T-helper 17 cell (primary cell): ENCODE results near the gene PCDHA10. TPM values are rescaled to one million over a fixed set of nuclear protein-coding genes. Genes with fewer than 3 reads are reported as not detected.
"Not testable (repeated sequence)": the region's sequence is repeated elsewhere in the genome, so short reads cannot be mapped to it uniquely, and the experiment has no call there.

Source experiments
- ATAC-seq: fragments of 150-1000 bp; cut with Tn5 transposase; 2 replicates; pipeline ENCODE4 v1.10.0; 2021; ENCODE audit warnings: mild to moderate bottlenecking, moderate library complexity
- DNase-seq, 3 donors: peaks; one replicate each; pipeline versions ENCODE4 v3.0.0 to v3.0.0-alpha.2; 2020 to 2021
- H3K9me3 ChIP-seq: one replicate; pipeline ENCODE4 v1.7.0; 2013; ENCODE audit warnings: low read length, mild to moderate bottlenecking; ENCODE audit not compliant: control insufficient read depth, poor library complexity, severe bottlenecking
- H3K27ac Mint-ChIP-seq: one replicate; pipeline ENCODE4 v1.8.0; 2022; ENCODE audit warnings: mild to moderate bottlenecking, moderate library complexity, mixed read lengths
- H3K27me3 Mint-ChIP-seq: one replicate; pipeline ENCODE4 v1.8.0; 2022; ENCODE audit warnings: mixed read lengths
- H3K36me3 Mint-ChIP-seq: one replicate; pipeline ENCODE4 v1.8.0; 2022; ENCODE audit warnings: low read depth, mixed read lengths
- H3K4me1 Mint-ChIP-seq: one replicate; pipeline ENCODE4 v1.8.0; 2022; ENCODE audit warnings: mild to moderate bottlenecking, mixed read lengths
- H3K4me3 Mint-ChIP-seq: one replicate; pipeline ENCODE4 v1.8.0; 2022; ENCODE audit warnings: mild to moderate bottlenecking, moderate library complexity, mixed read lengths
- total RNA-seq, 4 donors: library from RNA in 2 of 4; stranded (reverse) in 2 of 4; gene quantifications; one replicate each; pipeline ENCODE4 v1.2.3 and lab custom pipeline; 2022 to 2026

The PCDHA10 gene, protein sequence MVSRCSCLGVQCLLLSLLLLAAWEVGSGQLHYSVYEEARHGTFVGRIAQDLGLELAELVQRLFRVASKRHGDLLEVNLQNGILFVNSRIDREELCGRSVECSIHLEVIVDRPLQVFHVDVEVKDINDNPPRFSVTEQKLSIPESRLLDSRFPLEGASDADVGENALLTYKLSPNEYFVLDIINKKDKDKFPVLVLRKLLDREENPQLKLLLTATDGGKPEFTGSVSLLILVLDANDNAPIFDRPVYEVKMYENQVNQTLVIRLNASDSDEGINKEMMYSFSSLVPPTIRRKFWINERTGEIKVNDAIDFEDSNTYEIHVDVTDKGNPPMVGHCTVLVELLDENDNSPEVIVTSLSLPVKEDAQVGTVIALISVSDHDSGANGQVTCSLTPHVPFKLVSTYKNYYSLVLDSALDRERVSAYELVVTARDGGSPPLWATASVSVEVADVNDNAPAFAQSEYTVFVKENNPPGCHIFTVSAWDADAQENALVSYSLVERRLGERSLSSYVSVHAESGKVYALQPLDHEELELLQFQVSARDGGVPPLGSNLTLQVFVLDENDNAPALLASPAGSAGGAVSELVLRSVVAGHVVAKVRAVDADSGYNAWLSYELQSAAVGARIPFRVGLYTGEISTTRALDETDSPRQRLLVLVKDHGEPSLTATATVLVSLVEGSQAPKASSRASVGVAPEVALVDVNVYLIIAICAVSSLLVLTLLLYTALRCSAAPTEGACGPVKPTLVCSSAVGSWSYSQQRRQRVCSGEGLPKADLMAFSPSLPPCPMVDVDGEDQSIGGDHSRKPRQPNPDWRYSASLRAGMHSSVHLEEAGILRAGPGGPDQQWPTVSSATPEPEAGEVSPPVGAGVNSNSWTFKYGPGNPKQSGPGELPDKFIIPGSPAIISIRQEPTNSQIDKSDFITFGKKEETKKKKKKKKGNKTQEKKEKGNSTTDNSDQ
- not detected for total RNA-seq
- 0 reads per million in 2 donors for total RNA-seq (lab: John Stamatoyannopoulos, UW)

DNA sequence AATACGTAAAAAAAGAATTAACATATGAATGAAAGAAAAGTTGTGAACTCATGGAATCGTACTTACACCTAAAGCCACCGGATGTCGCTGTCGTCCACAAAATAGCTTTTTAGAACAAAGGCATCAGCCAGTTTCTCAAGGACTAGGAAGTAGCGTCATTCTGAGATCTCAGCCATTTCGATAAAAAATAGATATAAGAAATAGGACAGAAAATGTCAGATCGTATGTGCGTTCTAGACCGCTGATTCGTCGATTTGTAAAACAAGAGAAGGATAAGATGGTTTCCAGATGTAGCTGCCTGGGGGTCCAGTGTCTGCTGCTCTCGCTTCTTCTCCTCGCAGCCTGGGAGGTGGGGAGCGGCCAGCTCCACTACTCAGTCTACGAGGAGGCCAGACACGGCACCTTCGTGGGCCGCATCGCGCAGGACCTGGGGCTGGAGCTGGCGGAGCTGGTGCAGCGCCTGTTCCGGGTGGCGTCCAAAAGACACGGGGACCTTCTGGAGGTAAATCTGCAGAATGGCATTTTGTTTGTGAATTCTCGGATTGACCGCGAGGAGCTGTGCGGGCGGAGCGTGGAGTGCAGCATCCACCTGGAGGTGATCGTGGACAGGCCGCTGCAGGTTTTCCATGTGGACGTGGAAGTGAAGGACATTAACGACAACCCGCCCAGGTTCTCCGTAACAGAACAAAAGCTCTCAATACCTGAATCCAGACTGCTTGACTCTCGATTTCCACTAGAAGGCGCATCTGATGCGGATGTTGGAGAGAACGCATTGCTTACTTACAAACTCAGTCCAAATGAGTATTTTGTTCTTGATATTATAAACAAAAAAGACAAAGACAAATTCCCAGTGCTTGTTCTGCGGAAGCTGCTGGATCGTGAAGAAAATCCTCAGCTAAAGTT is at the start of gene PCDHA10:
Gene PCDHA10 (plus strand): TSS at position 126 of the 903 bp plus-strand sequence. CDS start 152 bp downstream, at position 278.
- H3K4me1 Mint-ChIP-seq, result no peaks in the 10 kb centered on the region
- H3K27ac Mint-ChIP-seq, result no peak within 1 kb of the TSS
- no peaks in the 10 kb centered on the region for H3K36me3 Mint-ChIP-seq
- ATAC-seq (no peak), DNase-seq (no peak)
- H3K4me3 Mint-ChIP-seq, result no peak within 1 kb of the TSS
- peaks cover 25% of the 10 kb centered on the region for H3K27me3 Mint-ChIP-seq
- H3K9me3 ChIP-seq, result no peaks in the 10 kb centered on the region

DNA sequence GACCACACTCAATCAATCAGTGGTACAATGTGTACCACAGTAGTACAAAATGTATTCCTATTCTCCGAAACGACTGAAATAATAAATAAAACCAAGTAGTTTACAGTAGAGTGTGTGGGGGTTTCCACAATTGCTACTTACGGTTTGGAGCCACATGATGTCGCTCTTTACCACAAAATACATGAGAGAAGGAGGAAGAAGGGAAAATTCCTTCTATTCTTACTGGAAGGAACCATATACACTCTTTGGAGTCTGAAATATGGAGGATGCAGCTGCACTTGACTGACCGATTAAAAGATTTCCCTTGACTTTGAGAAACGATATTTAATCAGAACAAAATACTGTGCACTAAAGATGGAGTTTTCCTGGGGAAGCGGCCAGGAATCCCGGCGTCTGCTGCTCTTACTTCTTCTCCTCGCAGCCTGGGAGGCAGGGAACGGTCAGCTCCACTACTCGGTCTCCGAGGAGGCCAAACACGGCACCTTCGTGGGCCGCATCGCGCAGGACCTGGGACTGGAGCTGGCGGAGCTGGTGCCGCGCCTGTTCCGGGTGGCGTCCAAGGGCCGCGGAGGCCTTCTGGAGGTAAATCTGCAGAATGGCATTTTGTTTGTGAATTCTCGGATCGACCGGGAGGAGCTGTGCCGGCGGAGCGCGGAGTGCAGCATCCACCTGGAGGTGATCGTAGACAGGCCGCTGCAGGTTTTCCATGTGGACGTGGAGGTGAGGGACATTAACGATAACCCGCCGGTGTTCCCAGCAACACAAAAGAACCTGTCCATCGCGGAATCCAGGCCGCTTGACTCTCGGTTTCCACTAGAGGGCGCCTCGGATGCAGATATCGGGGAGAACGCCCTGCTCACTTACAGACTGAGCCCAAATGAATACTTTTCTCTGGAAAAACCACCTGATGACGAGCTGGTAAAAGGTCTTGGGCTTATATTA is 48.6 kb upstream of the PCDHA10 start, which contains the start of gene PCDHA4:
Gene PCDHA4 (plus strand): TSS at position 235 of the 942 bp plus-strand sequence.
- Mint-ChIP-seq H3K36me3 (no peaks in the 10 kb centered on the region), H3K27ac (no peak within 1 kb of the TSS), H3K4me1 (no peaks in the 10 kb centered on the region), H3K27me3 (peaks cover 12% of the 10 kb centered on the region), H3K4me3 (no peak within 1 kb of the TSS)
- H3K9me3 ChIP-seq, result peaks cover 4% of the 10 kb centered on the region
- DNase-seq (no peak), ATAC-seq (no peak)

DNA sequence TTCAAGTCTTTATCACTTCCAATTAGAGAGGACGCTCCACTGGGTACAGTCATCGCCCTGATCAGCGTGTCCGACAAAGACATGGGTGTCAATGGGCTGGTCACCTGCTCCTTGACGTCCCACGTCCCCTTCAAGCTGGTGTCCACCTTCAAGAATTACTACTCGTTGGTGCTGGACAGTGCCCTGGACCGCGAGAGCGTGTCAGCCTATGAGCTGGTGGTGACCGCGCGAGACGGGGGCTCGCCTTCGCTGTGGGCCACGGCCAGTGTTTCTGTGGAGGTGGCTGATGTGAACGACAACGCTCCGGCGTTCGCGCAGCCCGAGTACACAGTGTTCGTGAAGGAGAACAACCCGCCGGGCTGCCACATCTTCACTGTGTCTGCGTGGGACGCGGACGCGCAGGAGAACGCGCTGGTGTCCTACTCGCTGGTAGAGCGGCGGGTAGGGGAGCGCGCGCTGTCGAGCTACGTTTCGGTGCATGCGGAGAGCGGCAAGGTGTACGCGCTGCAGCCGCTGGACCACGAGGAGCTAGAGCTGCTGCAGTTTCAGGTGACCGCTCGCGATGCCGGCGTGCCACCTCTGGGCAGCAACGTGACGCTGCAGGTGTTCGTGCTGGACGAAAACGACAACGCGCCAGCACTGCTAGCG is 47.3 kb upstream of the PCDHA10 start:
- not testable (repeated sequence) for H3K9me3 ChIP-seq, ATAC-seq, H3K4me3 Mint-ChIP-seq, DNase-seq, H3K36me3 Mint-ChIP-seq, H3K4me1 Mint-ChIP-seq, H3K27ac Mint-ChIP-seq
- peaks cover 12% of the 10 kb centered on the region for H3K27me3 Mint-ChIP-seq

DNA sequence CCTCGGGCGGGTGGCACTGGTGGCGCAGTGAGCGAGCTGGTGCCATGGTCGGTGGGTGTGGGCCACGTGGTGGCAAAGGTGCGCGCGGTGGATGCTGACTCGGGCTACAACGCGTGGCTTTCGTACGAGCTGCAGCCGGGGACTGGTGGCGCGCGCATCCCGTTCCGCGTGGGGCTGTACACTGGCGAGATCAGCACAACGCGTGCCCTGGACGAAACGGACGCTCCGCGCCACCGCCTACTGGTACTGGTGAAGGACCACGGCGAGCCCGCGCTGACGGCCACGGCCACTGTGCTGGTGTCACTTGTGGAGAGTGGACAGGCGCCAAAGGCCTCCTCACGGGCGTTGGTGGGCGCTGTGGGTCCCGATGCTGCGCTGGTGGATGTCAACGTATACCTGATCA is 46.8 kb upstream of the PCDHA10 start:
- H3K9me3 ChIP-seq, result peaks cover 2% of the 10 kb centered on the region
- Mint-ChIP-seq H3K27ac (no peak overlapping the region), H3K27me3 (peaks cover 12% of the 10 kb centered on the region), H3K4me3 (no peak overlapping the region), H3K4me1 (no peaks in the 10 kb centered on the region), H3K36me3 (no peaks in the 10 kb centered on the region)
- no peak for ATAC-seq
- no peak for DNase-seq

DNA sequence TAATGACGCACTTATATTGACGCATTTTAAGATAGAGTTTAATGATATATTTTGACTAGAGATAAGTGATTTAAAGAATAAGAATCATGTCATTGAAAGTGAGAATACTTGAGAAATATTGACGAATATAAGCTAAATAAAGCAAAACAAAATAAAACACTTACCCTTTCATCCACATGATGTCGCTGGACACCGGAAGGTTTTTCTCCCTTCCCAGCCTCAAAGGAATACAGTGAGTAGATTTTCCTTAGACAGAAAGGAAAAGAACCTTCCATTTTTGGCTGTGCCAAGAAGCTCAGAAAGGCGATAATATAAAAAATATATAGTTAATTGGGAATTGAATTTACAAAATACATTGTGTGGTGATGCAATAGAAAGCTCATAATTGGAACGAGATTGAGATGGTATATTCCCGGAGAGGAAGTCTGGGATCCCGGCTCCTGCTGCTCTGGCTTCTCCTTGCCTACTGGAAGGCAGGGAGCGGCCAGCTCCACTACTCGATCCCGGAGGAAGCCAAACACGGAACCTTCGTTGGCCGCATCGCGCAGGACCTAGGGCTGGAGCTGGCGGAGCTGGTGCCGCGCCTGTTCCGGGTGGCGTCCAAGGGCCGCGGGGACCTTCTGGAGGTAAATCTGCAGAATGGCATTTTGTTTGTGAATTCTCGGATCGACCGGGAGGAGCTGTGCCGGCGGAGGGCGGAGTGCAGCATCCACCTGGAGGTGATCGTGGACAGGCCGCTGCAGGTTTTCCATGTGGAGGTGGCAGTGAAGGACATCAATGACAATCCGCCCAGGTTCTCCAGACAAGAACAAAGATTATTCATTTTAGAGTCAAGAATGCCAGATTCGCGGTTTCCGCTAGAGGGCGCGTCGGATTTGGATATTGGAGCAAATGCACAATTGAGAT is 34.1 kb upstream of the PCDHA10 start, which contains the start of gene PCDHA5:
Gene PCDHA5 (plus strand): TSS at position 239 of the 906 bp plus-strand sequence.
- no peak for ATAC-seq
- H3K4me1 Mint-ChIP-seq, result no peaks in the 10 kb centered on the region
- H3K4me3 Mint-ChIP-seq, result no peak within 1 kb of the TSS
- H3K9me3 ChIP-seq, result no peaks in the 10 kb centered on the region
- no peak for DNase-seq
- H3K27ac Mint-ChIP-seq, result no peak within 1 kb of the TSS
- H3K36me3 Mint-ChIP-seq, result no peaks in the 10 kb centered on the region
- no peaks in the 10 kb centered on the region for H3K27me3 Mint-ChIP-seq

DNA sequence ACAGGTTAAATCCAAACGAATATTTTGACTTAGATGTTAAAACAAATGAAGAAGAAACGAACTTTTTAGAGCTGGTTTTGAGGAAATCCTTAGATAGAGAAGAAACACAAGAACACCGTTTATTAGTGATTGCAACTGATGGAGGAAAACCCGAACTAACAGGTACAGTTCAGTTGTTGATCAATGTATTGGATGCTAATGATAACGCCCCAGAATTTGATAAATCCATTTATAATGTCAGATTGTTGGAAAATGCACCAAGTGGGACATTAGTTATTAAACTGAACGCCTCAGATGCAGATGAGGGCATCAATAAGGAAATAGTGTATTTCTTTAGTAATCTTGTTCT is 33.4 kb upstream of the PCDHA10 start:
- no peaks in the 10 kb centered on the region for H3K9me3 ChIP-seq
- DNase-seq (no peak), ATAC-seq (no peak)
- Mint-ChIP-seq H3K27me3 (peaks cover 6% of the 10 kb centered on the region), H3K4me3 (no peak overlapping the region), H3K4me1 (no peaks in the 10 kb centered on the region), H3K27ac (no peak overlapping the region), H3K36me3 (no peaks in the 10 kb centered on the region)

DNA sequence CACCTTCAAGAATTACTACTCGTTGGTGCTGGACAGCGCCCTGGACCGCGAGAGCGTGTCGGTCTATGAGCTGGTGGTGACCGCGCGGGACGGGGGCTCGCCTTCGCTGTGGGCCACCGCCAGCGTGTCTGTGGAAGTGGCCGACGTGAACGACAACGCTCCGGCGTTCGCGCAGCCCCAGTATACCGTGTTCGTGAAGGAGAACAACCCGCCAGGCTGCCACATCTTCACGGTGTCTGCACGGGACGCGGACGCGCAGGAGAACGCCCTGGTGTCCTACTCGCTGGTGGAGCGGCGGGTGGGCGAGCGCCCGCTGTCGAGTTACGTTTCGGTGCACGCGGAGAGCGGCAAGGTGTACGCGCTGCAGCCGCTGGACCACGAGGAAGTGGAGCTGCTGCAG is 32.7 kb upstream of the PCDHA10 start:
- not testable (repeated sequence) for H3K4me3 Mint-ChIP-seq, H3K4me1 Mint-ChIP-seq, H3K36me3 Mint-ChIP-seq, DNase-seq, H3K27ac Mint-ChIP-seq, H3K9me3 ChIP-seq, ATAC-seq
- peaks cover 12% of the 10 kb centered on the region for H3K27me3 Mint-ChIP-seq

DNA sequence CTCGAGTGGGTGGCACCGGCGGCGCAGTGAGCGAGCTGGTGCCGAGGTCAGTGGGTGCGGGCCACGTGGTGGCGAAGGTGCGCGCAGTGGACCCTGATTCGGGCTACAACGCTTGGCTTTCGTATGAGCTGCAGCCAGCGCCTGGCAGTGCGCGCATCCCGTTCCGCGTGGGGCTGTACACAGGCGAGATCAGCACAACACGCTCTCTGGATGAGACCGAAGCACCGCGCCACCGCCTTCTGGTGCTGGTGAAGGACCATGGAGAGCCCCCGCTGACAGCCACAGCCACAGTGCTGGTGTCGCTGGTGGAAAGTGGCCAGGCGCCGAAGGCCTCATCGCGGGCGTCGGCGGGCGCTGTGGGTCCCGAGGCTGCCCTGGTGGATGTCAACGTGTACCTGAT is 32.2 kb upstream of the PCDHA10 start:
- Mint-ChIP-seq H3K36me3 (no peaks in the 10 kb centered on the region), H3K27me3 (peaks cover 17% of the 10 kb centered on the region), H3K4me1 (no peaks in the 10 kb centered on the region), H3K4me3 (no peak overlapping the region), H3K27ac (no peak overlapping the region)
- no peak for ATAC-seq
- no peaks in the 10 kb centered on the region for H3K9me3 ChIP-seq
- DNase-seq, result no peak

DNA sequence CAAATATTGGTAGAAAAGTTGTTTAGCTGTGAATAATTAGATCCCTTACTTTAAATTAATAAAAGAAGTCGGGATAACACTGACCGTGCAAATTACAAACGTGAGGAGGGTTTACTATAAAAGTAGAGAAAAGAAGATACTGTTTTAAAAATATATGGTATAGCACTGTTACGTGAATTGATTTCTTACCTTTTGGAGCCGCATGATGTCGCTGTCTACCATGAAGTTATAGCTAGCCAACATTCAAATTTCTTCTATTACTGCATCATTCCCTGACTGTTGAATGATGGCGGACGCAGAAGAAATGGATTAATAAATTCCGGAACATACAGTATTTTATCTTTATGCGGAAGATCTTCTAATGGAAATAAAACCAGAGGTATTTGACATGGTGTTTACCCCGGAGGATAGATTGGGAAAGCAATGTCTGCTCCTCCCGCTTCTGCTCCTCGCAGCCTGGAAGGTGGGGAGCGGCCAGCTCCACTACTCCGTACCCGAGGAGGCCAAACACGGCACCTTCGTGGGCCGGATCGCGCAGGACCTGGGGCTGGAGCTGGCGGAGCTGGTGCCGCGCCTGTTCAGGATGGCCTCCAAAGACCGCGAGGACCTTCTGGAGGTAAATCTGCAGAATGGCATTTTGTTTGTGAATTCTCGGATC is 27.9 kb upstream of the PCDHA10 start, which contains the start of gene PCDHA6:
Gene PCDHA6 (plus strand): TSS at position 257 of the 658 bp plus-strand sequence. CDS start 132 bp downstream, at position 389.
- H3K36me3 Mint-ChIP-seq, result no peaks in the 10 kb centered on the region
- H3K9me3 ChIP-seq, result no peaks in the 10 kb centered on the region
- H3K27me3 Mint-ChIP-seq, result peaks cover 18% of the 10 kb centered on the region
- no peaks in the 10 kb centered on the region for H3K4me1 Mint-ChIP-seq
- H3K4me3 Mint-ChIP-seq, result no peak within 1 kb of the TSS
- no peak within 1 kb of the TSS for H3K27ac Mint-ChIP-seq
- no peak for ATAC-seq
- DNase-seq, result no peak

DNA sequence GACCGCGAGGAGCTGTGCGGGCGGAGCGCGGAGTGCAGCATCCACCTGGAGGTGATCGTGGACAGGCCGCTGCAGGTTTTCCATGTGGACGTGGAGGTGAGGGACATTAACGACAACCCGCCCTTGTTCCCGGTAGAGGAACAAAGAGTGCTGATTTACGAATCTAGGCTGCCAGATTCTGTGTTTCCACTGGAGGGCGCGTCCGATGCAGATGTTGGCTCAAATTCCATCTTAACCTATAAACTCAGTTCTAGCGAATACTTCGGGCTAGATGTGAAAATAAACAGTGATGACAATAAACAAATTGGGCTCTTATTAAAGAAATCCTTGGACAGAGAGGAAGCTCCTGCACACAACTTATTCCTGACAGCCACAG is 27.3 kb upstream of the PCDHA10 start:
- no peak overlapping the region for H3K4me3 Mint-ChIP-seq
- no peaks in the 10 kb centered on the region for H3K9me3 ChIP-seq
- no peak overlapping the region for H3K27ac Mint-ChIP-seq
- peaks cover 18% of the 10 kb centered on the region for H3K27me3 Mint-ChIP-seq
- DNase-seq, result no peak
- H3K4me1 Mint-ChIP-seq, result no peaks in the 10 kb centered on the region
- H3K36me3 Mint-ChIP-seq, result no peaks in the 10 kb centered on the region
- ATAC-seq, result no peak
